ENCODE data around the gene OGDHL. TPM values are rescaled to one million over a fixed set of nuclear protein-coding genes. Genes with fewer than 3 reads are reported as not detected.

OGDHL gene
- total RNA-seq, 2 donors from 2014 or later, result not detected

GRCh38 chr10:49751216-49751615, 10.9 kb downstream of the OGDHL start:
- Histone ChIP-seq H3K4me1 (ENCODE audit: control insufficient read depth in 1 of 2, low read depth in 2 of 2) (no peaks in the 10 kb centered on the region), H3K4me3 (no peak overlapping the region), H3K9me3 (no peaks in the 10 kb centered on the region), H3K36me3 (no peaks in the 10 kb centered on the region), H3K27me3 (replicated peaks; ENCODE audit: insufficient read depth) (no peaks in the 10 kb centered on the region), H3K27ac (no peak overlapping the region)
- TF ChIP-seq CTCF (IDR thresholded peaks at IDR 0.05), result no peak
- ATAC-seq (ENCODE audit: insufficient number of reproducible peaks, low FRiP score, low read depth), result no peak
- no peak for DNase-seq (ENCODE audit: low spot score)

- Histone ChIP-seq H3K27me3 (replicated peaks; ENCODE audit: insufficient read depth) (no peaks in the 10 kb centered on the region), H3K36me3 (no peaks in the 10 kb centered on the region), H3K4me1 (ENCODE audit: control insufficient read depth in 1 of 2, low read depth in 2 of 2) (no peaks in the 10 kb centered on the region), H3K27ac (no peak overlapping the region), H3K4me3 (no peak overlapping the region), H3K9me3 (no peaks in the 10 kb centered on the region)
- DNase-seq (ENCODE audit: low spot score) (no peak), ATAC-seq (ENCODE audit: insufficient number of reproducible peaks, low FRiP score, low read depth) (no peak)
- no peak for TF ChIP-seq CTCF (IDR thresholded peaks at IDR 0.05)
Measured at GRCh38 chr10:49750546-49750945, 11.6 kb downstream of the OGDHL start.

- Histone ChIP-seq H3K36me3 (no peaks in the 10 kb centered on the region), H3K9me3 (no peaks in the 10 kb centered on the region), H3K4me1 (ENCODE audit: control insufficient read depth in 1 of 2, low read depth in 2 of 2) (no peaks in the 10 kb centered on the region), H3K27ac (no peak overlapping the region), H3K4me3 (no peak overlapping the region), H3K27me3 (replicated peaks; ENCODE audit: insufficient read depth) (no peaks in the 10 kb centered on the region)
- DNase-seq (ENCODE audit: low spot score) (no peak), ATAC-seq (ENCODE audit: insufficient number of reproducible peaks, low FRiP score, low read depth) (no peak)
- no peak for TF ChIP-seq CTCF (IDR thresholded peaks at IDR 0.05)
Measured at GRCh38 chr10:49749556-49750491, 12.3 kb downstream of the OGDHL start.

GRCh38 chr10:49749144-49749543, 13.0 kb downstream of the OGDHL start:
- DNase-seq (ENCODE audit: low spot score) (no peak), ATAC-seq (ENCODE audit: insufficient number of reproducible peaks, low FRiP score, low read depth) (no peak)
- Histone ChIP-seq H3K27ac (no peak overlapping the region), H3K27me3 (replicated peaks; ENCODE audit: insufficient read depth) (no peaks in the 10 kb centered on the region), H3K36me3 (no peaks in the 10 kb centered on the region), H3K4me1 (ENCODE audit: control insufficient read depth in 1 of 2, low read depth in 2 of 2) (no peaks in the 10 kb centered on the region), H3K9me3 (no peaks in the 10 kb centered on the region), H3K4me3 (no peak overlapping the region)
- TF ChIP-seq CTCF (IDR thresholded peaks at IDR 0.05), result no peak

- Histone ChIP-seq H3K4me3 (no peak overlapping the region), H3K9me3 (no peaks in the 10 kb centered on the region), H3K27me3 (replicated peaks; ENCODE audit: insufficient read depth) (no peaks in the 10 kb centered on the region), H3K27ac (no peak overlapping the region), H3K36me3 (no peaks in the 10 kb centered on the region), H3K4me1 (ENCODE audit: control insufficient read depth in 1 of 2, low read depth in 2 of 2) (no peaks in the 10 kb centered on the region)
- TF ChIP-seq CTCF (IDR thresholded peaks at IDR 0.05), result no peak
- no peak for DNase-seq (ENCODE audit: low spot score)
- ATAC-seq (ENCODE audit: insufficient number of reproducible peaks, low FRiP score, low read depth), result no peak
Measured at GRCh38 chr10:49748006-49748405, 14.1 kb downstream of the OGDHL start.
